K562 (cell line): ENCODE results near the gene MITF. TPM values are rescaled to one million over a fixed set of nuclear protein-coding genes. Genes with fewer than 3 reads are reported as not detected.

Source experiments
- CBX2 ChIP-seq: fragments of 200-600 bp; sonication (generic); IDR thresholded peaks from one replicate; pipeline ENCODE4 v1.6.1; 2012; ENCODE audit warnings: mild to moderate bottlenecking, low read length, inconsistent platforms; ENCODE audit not compliant: insufficient read depth, poor library complexity, severe bottlenecking
- MAFF ChIP-seq: IDR thresholded peaks from 2 replicates; pipeline ENCODE4 v1.6.1; 2012; ENCODE audit warnings: low read length, improper control_type of control experiment
- MEIS2 ChIP-seq: fragments of 450-650 bp; IDR thresholded peaks from 2 replicates; pipeline ENCODE4 v1.6.1; 2014; ENCODE audit warnings: mild to moderate bottlenecking; ENCODE audit not compliant: partially characterized antibody
- NCOA1 ChIP-seq: fragments of 450-650 bp; IDR thresholded peaks from 2 replicates; pipeline ENCODE4 v1.6.1; 2016; ENCODE audit warnings: low read depth
- NFIC ChIP-seq: fragments of 450-650 bp; IDR thresholded peaks from 2 replicates; pipeline ENCODE4 v1.6.1; 2017; ENCODE audit warnings: mild to moderate bottlenecking, inconsistent platforms
- POLR2A ChIP-seq: fragments of 450-650 bp; conservative IDR thresholded peaks from 2 replicates; pipeline ENCODE4 v1.6.1; 2016
- PRPF4 ChIP-seq: fragments of 200-400 bp; formaldehyde crosslinking; IDR thresholded peaks from one replicate; pipeline ENCODE4 v1.6.1; 2017; ENCODE audit warnings: low read length, low read depth, mild to moderate bottlenecking; ENCODE audit not compliant: insufficient read depth, poor library complexity, severe bottlenecking
- SREBF1 ChIP-seq: fragments of 150-350 bp; IDR thresholded peaks from 2 replicates; pipeline ENCODE4 v1.6.1; 2014; ENCODE audit warnings: antibody characterized with exemption, low read depth, low read length, borderline replicate concordance
- TRIM24 ChIP-seq, 2 experiments: fragments of 450-650 bp; IDR thresholded peaks; 2 replicates each; pipeline ENCODE4 v1.6.1; 2016
- ZBTB7A ChIP-seq: IDR thresholded peaks from 2 replicates; pipeline ENCODE4 v1.6.1; 2011; ENCODE audit warnings: low read depth, mild to moderate bottlenecking, low read length, moderate library complexity, borderline replicate concordance; ENCODE audit not compliant: control insufficient read depth
- ZSCAN32 ChIP-seq: fragments of 450-650 bp; formaldehyde crosslinking; IDR thresholded peaks from 2 replicates; pipeline ENCODE4 v1.4.0; 2020; ENCODE audit warnings: mild to moderate bottlenecking, moderate library complexity
- polyA plus RNA-seq, 8 experiments: library from polyadenylated mRNA; depleted of rRNA in 4 of 8; stranded (reverse) in 5 of 8; unstranded in 3 of 8; fragments of >200 nt; fragmentation: Nextera tagmentation in 2 of 8; fragmentation: Illumina TruSeq in 1 of 8; extraction: Ambion mirVana in 2 of 8; extraction: Trizol in 1 of 8; gene quantifications; 2 replicates each; pipeline versions ENCODE4 v1.2.1 to v1.2.3, GENCODE V29; 2011 to 2014; ENCODE audit warnings: inconsistent platforms in 1 of 8, missing spikeins in 1 of 8
- total RNA-seq, 7 experiments: library from RNA; depleted of rRNA in 6 of 7; stranded (reverse); fragments of >200 nt in 6 of 7; fragmentation: Illumina TruSeq in 2 of 7; extraction: Trizol in 2 of 7; gene quantifications; 2 replicates each; pipeline versions ENCODE4 v1.2.1 to v1.2.3, GENCODE V29; 2011 to 2021; ENCODE audit warnings: low replicate concordance in 1 of 7
- TF ChIP-seq, protein P1 (sequence below): fragments of 450-650 bp; IDR thresholded peaks from 2 replicates; pipeline ENCODE4 v1.6.1; 2016; ENCODE audit warnings: antibody characterized with exemption
- TF ChIP-seq, protein P2 (sequence below): fragments of 250-450 bp; sonication (Bioruptor Pico); IDR thresholded peaks from 2 replicates; pipeline ENCODE4 v1.5.0; 2020; ENCODE audit warnings: mild to moderate bottlenecking
- TF ChIP-seq, protein P3 (sequence below): fragments of 200-600 bp; sonication (generic); IDR thresholded peaks from one replicate; pipeline ENCODE4 v1.6.1; 2012; ENCODE audit warnings: mild to moderate bottlenecking, low read depth, low read length, inconsistent platforms

MITF gene
- total and polyA plus RNA-seq, 9 of the 15 experiments (the other 6 are each of a cell fraction or from before 2014, with no cell fraction given): 5.6 to 14.9 (median 11.1) TPM

DNA sequence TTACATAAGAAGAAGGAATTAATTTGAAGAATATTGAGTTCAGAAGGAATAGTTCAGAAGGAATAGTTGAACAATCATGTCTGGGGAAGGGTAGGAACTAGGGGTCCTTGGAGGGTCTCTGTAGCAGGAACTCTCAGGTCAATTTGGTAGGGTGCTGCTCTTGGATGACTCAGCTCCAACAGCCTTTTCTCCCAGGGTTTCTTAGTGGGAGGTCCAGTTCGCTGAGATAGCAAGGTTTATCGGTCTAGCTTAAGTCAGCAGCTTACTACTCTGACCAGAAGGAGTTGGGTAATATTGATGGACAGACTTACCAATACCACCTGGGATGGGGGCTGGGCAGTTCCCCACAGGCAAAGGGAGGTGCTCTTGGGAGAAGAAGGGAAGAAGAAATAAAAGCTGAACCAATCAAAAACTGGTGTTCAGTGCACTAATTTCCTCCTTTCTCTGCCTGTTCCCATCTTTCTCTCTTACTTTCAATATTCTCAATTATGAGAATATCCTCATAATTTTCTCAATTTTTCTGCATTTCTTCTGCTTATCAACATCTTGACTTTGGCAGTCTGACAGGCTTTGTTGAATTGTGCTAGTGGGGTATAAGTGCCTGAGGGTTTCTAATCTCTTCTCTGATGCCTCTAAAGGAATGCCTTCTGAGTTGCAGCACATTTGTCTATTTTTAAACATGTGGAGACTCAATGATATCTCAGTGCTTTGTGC lies 14.4 kb upstream of the MITF start (continued):
- TF ChIP-seq, protein P1, sequence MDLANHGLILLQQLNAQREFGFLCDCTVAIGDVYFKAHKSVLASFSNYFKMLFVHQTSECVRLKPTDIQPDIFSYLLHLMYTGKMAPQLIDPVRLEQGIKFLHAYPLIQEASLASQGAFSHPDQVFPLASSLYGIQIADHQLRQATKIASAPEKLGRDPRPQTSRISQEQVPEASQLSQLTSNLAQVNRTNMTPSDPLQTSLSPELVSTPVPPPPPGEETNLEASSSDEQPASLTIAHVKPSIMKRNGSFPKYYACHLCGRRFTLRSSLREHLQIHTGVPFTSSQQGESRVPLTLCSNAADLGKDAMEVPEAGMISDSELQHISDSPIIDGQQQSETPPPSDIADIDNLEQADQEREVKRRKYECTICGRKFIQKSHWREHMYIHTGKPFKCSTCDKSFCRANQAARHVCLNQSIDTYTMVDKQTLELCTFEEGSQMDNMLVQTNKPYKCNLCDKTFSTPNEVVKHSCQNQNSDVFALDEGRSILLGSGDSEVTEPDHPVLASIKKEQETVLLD: peak; percentile 69; the same call in 1 of the 2 replicates
- TF ChIP-seq, protein P2, sequence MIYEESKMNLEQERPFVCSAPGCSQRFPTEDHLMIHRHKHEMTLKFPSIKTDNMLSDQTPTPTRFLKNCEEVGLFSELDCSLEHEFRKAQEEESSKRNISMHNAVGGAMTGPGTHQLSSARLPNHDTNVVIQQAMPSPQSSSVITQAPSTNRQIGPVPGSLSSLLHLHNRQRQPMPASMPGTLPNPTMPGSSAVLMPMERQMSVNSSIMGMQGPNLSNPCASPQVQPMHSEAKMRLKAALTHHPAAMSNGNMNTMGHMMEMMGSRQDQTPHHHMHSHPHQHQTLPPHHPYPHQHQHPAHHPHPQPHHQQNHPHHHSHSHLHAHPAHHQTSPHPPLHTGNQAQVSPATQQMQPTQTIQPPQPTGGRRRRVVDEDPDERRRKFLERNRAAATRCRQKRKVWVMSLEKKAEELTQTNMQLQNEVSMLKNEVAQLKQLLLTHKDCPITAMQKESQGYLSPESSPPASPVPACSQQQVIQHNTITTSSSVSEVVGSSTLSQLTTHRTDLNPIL (CRISPR knock-in tag): no peak
- TF ChIP-seq TRIM24 (IDR thresholded peaks at IDR 0.05): peak; percentile 95 to 97
- TF ChIP-seq, protein P3, sequence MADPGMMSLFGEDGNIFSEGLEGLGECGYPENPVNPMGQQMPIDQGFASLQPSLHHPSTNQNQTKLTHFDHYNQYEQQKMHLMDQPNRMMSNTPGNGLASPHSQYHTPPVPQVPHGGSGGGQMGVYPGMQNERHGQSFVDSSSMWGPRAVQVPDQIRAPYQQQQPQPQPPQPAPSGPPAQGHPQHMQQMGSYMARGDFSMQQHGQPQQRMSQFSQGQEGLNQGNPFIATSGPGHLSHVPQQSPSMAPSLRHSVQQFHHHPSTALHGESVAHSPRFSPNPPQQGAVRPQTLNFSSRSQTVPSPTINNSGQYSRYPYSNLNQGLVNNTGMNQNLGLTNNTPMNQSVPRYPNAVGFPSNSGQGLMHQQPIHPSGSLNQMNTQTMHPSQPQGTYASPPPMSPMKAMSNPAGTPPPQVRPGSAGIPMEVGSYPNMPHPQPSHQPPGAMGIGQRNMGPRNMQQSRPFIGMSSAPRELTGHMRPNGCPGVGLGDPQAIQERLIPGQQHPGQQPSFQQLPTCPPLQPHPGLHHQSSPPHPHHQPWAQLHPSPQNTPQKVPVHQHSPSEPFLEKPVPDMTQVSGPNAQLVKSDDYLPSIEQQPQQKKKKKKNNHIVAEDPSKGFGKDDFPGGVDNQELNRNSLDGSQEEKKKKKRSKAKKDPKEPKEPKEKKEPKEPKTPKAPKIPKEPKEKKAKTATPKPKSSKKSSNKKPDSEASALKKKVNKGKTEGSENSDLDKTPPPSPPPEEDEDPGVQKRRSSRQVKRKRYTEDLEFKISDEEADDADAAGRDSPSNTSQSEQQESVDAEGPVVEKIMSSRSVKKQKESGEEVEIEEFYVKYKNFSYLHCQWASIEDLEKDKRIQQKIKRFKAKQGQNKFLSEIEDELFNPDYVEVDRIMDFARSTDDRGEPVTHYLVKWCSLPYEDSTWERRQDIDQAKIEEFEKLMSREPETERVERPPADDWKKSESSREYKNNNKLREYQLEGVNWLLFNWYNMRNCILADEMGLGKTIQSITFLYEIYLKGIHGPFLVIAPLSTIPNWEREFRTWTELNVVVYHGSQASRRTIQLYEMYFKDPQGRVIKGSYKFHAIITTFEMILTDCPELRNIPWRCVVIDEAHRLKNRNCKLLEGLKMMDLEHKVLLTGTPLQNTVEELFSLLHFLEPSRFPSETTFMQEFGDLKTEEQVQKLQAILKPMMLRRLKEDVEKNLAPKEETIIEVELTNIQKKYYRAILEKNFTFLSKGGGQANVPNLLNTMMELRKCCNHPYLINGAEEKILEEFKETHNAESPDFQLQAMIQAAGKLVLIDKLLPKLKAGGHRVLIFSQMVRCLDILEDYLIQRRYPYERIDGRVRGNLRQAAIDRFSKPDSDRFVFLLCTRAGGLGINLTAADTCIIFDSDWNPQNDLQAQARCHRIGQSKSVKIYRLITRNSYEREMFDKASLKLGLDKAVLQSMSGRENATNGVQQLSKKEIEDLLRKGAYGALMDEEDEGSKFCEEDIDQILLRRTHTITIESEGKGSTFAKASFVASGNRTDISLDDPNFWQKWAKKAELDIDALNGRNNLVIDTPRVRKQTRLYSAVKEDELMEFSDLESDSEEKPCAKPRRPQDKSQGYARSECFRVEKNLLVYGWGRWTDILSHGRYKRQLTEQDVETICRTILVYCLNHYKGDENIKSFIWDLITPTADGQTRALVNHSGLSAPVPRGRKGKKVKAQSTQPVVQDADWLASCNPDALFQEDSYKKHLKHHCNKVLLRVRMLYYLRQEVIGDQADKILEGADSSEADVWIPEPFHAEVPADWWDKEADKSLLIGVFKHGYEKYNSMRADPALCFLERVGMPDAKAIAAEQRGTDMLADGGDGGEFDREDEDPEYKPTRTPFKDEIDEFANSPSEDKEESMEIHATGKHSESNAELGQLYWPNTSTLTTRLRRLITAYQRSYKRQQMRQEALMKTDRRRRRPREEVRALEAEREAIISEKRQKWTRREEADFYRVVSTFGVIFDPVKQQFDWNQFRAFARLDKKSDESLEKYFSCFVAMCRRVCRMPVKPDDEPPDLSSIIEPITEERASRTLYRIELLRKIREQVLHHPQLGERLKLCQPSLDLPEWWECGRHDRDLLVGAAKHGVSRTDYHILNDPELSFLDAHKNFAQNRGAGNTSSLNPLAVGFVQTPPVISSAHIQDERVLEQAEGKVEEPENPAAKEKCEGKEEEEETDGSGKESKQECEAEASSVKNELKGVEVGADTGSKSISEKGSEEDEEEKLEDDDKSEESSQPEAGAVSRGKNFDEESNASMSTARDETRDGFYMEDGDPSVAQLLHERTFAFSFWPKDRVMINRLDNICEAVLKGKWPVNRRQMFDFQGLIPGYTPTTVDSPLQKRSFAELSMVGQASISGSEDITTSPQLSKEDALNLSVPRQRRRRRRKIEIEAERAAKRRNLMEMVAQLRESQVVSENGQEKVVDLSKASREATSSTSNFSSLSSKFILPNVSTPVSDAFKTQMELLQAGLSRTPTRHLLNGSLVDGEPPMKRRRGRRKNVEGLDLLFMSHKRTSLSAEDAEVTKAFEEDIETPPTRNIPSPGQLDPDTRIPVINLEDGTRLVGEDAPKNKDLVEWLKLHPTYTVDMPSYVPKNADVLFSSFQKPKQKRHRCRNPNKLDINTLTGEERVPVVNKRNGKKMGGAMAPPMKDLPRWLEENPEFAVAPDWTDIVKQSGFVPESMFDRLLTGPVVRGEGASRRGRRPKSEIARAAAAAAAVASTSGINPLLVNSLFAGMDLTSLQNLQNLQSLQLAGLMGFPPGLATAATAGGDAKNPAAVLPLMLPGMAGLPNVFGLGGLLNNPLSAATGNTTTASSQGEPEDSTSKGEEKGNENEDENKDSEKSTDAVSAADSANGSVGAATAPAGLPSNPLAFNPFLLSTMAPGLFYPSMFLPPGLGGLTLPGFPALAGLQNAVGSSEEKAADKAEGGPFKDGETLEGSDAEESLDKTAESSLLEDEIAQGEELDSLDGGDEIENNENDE: no peak
- TF ChIP-seq MEIS2: peak; percentile 70
- TF ChIP-seq ZBTB7A: peak; percentile 99
- TF ChIP-seq NFIC: peak; percentile 87
- TF ChIP-seq CBX2: no peak
- no peak for TF ChIP-seq SREBF1
- TF ChIP-seq POLR2A: no peak
- peak; percentile 82; the same call in 1 of the 2 replicates for TF ChIP-seq NCOA1
- no peak for TF ChIP-seq PRPF4
- TF ChIP-seq MAFF: peak; percentile 87
- TF ChIP-seq ZSCAN32: no peak
